HG03575 (cell line): ENCODE data around the gene UGT1A1.

Experiments
- ATAC-seq: cut with Tn5 transposase; IDR thresholded peaks from one replicate; pipeline ENCODE4 v1.9.1; 2021; ENCODE audit not compliant: unreplicated experiment, insufficient number of reproducible peaks, low FRiP score; ENCODE audit errors: extremely low read depth

Gene UGT1A1

GRCh38 chr2:233754872-233755611 is 5.0 kb upstream of the UGT1A1 start:
- ATAC-seq = no peak

GRCh38 chr2:233756429-233757081 is 3.5 kb upstream of the UGT1A1 start:
- ATAC-seq = no peak

- no peak for ATAC-seq
Observed at GRCh38 chr2:233758141-233758540, 1.9 kb upstream of the UGT1A1 start.

GRCh38 chr2:233758849-233759248 is 1.2 kb upstream of the UGT1A1 start:
- no peak for ATAC-seq

GRCh38 chr2:233761040-233761769 is 1.1 kb downstream of the UGT1A1 start:
- no peak for ATAC-seq

GRCh38 chr2:233764264-233764663 is 4.2 kb downstream of the UGT1A1 start:
- ATAC-seq = no peak

- ATAC-seq = no peak
Observed at GRCh38 chr2:233764761-233765160, 4.7 kb downstream of the UGT1A1 start.

- no peak for ATAC-seq
Observed at GRCh38 chr2:233766416-233766815, 6.3 kb downstream of the UGT1A1 start.

- no peak for ATAC-seq
Observed at GRCh38 chr2:233768076-233768475, 8.0 kb downstream of the UGT1A1 start.

- ATAC-seq = no peak
Observed at GRCh38 chr2:233769260-233769659, 9.2 kb downstream of the UGT1A1 start.

GRCh38 chr2:233772153-233772552 is 12.1 kb downstream of the UGT1A1 start:
- no peak for ATAC-seq

- ATAC-seq = no peak
Observed at GRCh38 chr2:233772583-233772982, 12.5 kb downstream of the UGT1A1 start.

GRCh38 chr2:233773854-233774253 is 13.8 kb downstream of the UGT1A1 start:
- no peak for ATAC-seq

GRCh38 chr2:233775414-233775813 is 15.3 kb downstream of the UGT1A1 start:
- no peak for ATAC-seq

GRCh38 chr2:233778030-233778429 is 18.0 kb downstream of the UGT1A1 start, which contains the start of gene MROH2A:
Gene MROH2A (plus strand): TSS chr2:233778330. CDS start chr2:233779359, 1,029 bp downstream.
- ATAC-seq = no peak

GRCh38 chr2:233779722-233780121 is 19.7 kb downstream of the UGT1A1 start:
- no peak for ATAC-seq

- no peak for ATAC-seq
Observed at GRCh38 chr2:233780771-233781170, 20.7 kb downstream of the UGT1A1 start.

GRCh38 chr2:233789554-233789953 is 29.5 kb downstream of the UGT1A1 start:
- no peak for ATAC-seq

- no peak for ATAC-seq
Observed at GRCh38 chr2:233791151-233791882, 31.2 kb downstream of the UGT1A1 start.
